HG02763 (cell line): Measurements from ENCODE around the gene EVI5.
"Not testable (repeated sequence)": the region's sequence is repeated elsewhere in the genome, so short reads cannot be mapped to it uniquely, and the experiment has no call there.

ENCODE experiments used
- ATAC-seq: cut with Tn5 transposase; IDR thresholded peaks from one replicate; pipeline ENCODE4 v1.9.1; 2021; ENCODE audit warnings: mild to moderate bottlenecking, moderate library complexity; ENCODE audit not compliant: unreplicated experiment

The EVI5 gene

DNA sequence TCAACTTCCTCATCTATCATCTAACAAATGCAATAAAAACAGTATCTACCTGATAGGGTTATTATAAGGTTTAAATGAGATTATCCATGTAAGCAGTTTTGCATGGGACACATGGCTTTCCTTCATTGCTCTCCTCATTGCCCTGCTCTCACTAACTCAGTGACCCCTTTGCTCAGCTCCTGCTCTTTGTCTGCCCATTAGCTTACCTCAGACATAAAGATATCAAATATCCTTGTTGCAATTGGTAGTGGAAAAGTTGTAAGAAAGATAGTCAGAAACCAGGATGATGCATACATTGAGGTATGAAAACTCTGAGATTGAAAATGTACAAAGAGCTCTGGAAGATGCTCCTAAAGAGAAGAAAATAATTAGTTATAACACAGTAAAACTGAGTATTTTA is 89.8 kb downstream of the EVI5 start:
- no peak for ATAC-seq

DNA sequence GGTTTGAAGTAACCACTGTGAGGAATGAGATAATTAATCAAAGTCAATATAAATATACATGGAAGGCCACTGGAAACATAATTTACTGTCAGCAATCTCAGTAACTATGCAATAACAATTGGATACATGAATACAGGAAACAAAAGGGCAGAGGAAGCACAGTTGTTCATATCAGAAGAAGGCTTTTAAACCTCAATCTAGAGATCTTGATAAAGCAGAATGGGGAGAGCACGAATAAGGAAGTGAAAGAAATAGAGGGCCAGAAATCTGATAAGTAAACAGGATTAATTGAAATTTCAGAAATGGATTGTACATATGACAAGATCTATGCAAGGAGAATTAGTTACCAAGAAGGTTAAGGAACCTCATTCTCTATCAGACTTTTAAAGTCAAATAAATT is 93.0 kb downstream of the EVI5 start:
- no peak for ATAC-seq

DNA sequence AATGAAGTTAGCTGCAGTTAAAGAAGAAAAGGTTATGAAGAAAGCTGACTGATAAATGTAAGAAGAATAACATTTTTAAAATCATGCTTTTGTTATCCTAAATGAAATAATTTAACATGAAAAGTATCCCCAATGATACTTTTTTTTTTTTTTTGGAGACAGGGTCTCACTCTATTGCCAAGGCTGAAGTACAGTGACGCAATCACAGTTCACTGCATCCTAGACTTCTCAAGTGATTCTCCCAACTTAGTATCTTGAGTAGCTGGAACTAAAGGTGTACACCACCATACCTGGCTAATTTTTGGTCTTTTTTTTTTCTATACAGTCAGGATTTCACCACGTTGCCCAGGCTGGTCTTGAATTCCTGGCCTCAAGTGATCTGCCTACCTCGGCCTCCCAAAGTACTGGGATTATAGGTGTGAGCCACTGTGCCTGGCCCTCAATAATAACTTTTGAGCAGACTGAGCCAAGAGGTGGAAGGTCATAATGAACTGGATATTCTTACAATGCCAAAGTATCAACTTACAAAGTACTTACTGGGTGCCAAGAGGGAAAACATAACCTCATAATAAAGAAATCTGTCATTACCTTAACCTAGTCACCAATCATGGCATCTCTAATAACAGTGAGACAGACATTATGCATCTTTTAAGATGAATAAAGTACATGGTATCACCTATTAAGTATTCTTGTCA is 94.5 kb downstream of the EVI5 start:
- ATAC-seq, result no peak

DNA sequence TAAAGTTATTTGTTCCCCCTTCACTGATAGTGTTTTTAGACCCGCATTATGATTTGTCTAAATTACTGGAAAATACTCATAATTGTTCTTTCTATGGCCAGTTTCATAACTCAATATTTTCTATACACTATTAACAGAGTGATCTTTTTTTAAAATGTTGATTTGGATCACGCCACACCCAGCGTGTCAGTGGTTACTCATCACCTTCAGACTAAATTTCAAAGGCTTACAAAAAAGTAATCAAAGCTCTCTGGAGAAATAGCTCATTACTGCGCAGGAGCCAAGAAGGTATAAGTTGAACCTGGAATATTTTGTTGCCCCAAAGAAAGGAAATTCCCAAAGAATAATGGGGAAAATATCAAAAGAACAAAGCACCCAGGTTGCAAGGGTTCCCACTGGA is 104.9 kb downstream of the EVI5 start:
- no peak for ATAC-seq

DNA sequence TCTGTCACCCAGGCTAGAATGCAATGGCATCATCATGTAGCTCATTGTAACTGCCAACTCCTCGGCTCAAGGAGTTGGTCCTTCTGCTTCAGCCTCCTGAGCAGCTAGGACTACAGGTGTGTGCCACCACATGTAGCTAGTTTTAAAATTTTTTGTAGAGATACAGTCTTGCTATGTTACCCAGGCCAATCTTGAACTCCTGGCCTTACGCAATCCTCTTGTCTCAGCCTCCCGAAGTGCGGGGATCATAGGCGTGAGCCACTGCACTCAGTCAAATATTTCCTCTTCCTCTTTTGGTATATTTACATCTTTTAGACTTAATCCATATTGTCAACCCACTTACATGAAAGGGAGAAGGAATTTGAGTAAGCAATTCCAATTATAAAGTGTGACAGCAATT is 121.1 kb downstream of the EVI5 start:
- no peak for ATAC-seq

DNA sequence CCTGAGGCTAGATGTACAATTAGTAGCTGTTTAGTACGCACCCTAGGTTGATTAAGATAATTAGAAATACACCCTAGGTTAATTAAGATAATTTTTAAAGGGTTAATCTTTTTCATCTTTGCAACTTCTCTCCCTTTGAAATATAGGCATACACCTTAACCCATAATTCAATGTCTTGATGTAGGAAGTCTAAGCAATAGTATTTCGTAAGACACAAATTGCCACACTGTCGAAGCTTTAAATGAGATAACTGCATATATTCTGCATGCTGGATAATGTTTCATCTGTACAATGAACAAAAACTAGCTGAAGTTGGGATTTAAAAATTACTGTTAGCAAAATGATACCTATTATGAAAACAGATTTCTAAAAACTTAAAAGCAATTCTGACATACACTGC is 122.9 kb downstream of the EVI5 start:
- no peak for ATAC-seq

DNA sequence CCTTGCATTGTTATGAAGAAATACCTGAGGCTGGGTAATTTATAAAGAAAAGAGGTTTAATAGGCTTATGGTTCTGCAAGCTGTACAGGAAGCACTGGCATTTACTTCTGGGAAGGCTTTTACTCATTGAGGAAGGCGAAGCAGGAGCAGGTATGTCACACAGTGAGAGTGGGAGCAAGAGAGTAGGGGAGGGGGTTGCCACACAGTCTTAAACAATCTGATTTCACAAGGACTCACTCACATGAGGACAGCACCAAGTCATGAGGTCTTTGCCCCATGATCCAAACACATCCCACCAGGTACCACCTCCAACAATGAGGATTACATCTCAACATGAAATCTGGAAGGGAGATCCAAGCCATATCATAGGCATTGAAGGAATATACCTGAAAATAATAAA is 127.2 kb downstream of the EVI5 start:
- no peak for ATAC-seq

DNA sequence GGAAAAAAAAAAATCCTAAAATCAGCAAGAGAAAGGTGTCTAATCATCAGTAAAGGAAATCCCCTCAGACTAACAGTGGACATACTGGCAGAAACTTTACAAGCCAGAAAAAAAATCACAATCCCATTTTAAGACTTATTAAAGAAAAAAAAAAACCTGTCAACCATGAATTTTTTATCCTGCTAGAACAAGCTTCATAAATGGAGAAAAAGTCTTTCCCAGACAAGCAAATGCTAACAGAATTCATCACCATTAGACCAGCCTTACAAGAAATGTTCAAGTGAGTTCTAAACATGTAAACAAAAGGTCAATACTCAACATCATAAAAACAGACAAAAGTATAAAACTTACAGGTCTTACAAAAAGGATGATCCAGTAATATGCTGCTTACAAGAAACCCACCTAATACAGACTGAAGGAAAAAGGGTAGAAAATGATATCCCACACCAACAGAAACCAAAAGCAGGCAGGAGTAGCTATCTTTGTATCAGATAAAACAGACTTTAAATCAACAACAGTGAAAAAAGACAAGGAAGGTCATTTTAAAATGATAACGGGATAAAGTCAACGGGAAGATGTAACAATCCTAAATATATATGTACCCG is 129.6 kb downstream of the EVI5 start:
- ATAC-seq, result no peak

DNA sequence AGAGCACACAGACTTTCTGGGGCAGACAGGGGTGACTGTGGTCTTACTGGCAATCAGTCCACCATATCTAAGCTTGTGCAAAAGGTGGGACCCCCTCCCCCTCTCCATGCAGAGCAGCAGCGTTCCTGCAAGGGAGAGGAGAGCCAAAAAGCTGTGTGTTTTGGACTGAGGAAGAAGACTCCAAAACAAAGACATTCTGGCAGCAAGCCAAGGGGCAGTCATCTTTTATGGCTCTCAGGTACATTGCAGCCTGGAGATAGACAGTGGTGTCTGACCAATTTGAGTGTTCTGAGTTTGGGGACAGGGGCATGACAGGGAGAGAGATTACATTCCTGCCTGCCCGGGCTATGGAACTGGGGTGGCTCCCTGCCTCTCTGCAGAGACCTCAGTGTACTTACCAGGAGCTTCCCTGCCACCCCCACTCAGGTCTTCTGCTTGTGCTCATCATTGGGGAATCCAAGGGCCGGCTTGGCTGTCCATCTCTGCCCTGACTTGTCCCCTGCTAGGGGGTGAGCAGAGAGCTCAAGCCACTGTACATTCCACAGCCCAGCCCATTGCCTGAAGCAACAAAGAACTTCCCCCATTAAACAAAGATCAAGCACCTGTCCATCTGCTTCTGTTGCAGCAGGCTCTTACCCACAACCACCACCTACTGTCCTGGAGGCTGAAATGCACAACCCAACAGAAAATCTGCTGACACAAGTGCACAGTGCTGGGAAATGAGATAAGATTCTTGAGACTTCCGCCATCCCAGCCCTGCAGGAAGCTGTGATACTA is 131.1 kb downstream of the EVI5 start:
- ATAC-seq, result no peak

DNA sequence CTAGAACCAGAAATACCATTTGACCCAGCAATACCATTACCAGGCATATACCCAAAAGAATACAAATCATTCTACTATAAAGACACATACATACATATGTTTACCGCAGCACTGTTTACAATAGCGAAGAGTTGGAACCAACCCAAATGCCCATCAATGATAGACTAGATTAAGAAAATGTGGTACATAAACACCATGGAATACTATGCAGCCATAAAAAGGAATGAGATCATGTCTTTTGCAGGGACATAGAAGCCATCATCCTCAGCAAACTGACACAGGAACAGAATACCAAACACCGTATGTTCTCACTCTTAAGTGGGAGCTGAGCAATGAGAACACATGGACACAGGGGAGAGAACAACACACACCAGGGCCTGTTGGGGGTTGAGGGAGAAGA is 144.2 kb downstream of the EVI5 start:
- not testable (repeated sequence) for ATAC-seq

DNA sequence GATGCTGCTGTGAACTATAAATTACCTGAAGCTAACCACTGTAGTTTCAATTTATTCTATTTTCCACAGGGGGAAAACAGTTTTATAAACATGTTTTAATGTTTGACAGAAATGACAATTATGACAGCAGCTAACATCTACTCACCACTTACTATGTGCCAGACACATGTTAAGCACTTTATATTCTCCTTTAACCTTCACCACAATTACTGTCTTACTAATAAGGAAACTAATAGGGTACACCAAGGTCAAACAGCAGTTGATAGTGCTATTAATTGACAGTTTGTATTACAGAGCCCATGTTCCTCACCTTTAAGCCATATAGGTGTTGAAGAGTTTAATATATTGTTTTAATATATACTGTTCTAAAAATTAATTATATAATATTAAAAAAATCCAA is 146.4 kb downstream of the EVI5 start:
- ATAC-seq, result no peak

DNA sequence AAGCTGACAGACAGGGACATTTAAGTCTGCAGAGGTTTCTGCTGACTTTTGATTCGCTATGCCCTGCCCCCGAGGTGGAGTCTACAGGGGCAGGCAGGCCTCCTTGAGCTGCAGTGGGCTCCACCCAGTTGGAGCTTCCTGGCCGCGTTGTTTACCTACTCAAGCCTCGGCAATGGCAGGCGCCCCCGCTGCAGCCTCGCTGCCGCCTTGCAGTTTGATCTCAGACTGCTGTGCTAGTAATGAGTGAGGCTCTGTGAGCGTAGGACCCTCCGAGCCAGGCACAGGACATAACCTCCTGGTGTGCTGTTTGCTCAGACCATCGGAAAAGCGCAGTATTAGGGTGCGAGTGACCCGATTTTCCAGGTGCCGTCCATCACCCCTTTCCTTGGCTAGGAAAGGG is 149.7 kb downstream of the EVI5 start:
- ATAC-seq, result not testable (repeated sequence)

DNA sequence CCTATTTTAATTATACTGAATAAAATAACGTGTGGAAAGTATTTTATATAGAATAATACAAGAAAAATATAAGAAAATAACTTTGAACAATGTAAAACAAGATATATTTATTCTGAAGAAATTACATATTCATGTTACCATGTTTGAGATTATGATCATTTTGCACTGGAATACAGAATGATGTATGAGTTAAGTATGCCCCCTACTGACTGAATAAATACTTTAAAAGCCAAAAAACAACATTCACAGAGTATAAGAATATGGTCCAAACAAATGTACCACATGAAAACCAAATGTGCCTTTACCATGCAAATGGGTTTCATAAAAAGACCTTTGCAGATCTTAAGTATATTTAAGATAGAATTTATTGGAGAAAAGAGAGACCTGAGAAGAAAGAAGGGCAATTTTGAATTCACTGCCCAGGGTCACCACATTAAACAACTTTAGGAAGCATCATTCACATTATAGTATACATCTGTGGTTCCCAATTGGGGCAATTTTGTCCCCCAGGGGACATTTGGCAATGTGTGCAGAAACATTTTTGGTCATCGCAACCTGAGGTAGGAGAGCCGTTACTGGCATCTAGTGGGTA is 161.6 kb downstream of the EVI5 start:
- ATAC-seq, result no peak

DNA sequence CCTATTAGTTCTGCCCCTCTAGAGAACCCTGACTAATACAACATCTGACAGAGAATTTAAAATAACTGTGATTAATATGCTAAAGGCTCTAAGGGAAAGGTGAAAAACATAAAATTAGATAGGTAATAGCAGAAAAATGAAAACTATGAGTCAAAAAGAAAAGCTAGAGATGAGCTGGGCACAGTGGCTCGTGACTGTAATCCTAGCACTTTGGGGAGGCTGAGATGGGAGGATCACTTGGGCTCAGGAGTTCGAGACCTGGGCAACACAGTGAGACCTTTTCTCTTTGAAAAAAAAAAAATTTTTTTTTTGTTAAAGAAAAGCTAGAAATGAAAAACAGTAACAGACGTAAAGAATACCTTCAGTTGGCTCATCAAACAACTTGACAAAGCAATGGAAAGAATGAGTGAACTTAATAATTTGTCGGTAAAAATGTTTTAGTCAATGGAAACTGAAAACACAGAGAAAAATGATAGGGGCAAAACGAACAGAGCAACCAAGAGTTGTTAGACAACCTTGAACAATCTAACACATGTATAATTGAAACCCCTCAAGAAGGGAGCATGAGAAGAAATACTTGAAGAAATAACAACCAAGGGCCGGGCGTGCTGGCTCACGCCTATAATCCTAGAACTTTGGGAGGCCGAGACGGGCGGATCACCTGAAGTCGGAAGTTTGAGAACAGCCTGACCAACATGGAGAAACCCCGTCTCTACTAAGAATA is 165.3 kb downstream of the EVI5 start:
- ATAC-seq, result no peak

DNA sequence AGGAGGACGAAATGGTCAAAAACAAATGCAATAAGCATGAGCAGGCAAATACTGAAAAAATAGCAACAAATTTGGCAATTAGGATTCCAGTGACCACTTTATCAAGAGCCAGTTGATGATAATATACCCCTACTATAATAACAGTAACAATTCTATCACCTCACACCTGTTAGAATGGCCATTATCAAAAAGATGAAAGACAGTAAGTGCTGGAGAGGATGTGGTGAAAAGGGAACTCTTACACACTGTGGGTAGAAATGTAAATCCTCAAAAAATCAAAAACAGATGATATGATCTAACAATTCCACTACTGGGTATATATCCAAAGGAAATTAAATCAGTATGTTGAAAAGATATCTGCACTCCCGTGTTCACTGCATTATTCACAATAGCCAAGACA is 183.9 kb downstream of the EVI5 start:
- no peak for ATAC-seq

DNA sequence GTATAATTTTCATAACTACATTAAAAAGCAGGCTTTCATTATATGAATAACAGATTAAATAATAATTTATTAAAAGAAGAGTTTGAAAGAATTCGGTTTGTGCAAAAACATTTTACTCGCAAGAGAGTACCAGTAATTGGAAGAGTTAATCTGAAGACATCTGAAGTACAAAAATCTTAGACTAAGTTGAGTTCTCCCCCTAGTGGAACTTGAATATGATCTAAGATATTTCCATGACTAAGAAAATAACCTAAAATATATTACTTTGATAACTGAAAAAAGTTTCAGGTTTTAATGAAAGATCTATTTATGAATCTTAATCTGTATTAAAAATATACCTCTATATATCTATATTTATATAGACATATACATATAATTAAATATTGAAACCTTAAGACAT is 185.7 kb downstream of the EVI5 start:
- ATAC-seq, result no peak

DNA sequence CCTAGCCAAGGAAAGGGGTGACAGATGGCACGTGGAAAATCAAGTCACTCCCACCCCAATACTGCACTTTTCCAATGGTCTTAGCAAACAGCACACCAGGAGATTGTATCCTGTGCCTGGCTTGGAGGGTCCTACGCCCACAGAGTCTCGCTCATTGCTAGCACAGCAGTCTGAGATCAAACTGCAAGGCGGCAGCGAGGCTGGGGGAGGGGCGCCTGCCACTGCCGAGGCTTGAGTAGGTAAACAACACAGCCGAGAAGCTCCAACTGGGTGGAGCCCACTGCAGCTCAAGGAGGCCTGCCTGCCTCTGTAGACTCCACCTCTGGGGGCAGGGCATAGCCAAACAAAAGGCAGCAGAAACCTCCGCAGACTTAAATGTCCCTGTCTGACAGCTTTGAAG is 195.5 kb downstream of the EVI5 start:
- not testable (repeated sequence) for ATAC-seq

DNA sequence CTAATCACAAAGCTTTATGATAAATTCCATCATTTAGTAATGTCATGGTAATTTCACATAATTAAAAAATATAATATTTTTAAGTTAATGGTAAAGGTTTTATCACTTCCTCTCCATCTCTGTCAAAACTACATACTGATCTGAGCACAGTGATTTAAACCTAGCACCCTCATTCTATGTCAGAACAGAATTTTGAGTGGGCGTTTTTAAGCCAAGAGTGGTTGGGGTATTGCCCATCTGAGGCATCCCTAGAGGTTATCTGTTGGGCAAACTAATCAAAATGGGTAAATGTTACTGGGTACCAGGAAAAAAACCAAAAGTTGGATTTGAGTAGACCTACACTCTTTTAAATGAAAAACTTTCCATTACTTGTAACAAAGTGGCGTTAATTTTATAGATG is 197.5 kb downstream of the EVI5 start:
- ATAC-seq, result peak; percentile 49

DNA sequence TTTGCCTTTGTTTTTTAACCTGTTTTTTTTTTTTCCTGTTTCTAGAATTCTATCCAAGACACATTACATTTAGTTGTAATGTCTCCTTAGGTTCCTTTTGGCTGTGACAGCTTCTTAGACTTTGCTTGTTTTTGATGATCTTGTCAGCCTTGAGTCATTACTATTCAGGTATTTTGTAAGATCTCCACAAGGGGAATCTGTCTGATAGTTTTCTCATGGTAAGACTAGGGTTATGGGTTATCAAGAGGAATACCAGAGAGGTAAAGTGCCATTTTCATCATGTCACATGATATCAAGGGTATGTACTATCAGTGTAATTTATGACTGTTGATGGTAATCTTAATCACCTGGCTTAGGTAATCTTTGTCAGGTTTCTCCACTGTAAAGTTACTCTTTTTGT is 199.1 kb downstream of the EVI5 start:
- ATAC-seq, result no peak

DNA sequence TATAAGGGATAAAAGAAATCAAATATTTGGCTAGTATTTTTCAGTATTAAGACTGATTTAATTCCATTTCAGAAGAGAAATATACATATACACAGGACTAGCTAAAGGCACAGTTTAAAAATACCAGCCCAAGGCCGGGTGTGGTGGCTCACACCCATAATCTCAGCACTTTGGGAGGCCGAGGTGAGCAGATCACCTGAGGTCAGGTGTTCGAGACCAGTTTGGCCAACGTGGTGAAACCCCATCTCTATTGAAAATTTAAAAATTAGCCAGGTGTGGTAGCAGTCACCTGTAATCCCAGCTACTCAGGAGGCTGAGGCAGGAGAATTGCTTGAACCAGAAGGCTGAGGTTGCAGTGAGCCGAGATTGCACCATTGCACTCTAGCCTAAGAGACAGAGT is 200.1 kb downstream of the EVI5 start:
- ATAC-seq, result not testable (repeated sequence)
